GM19372 (cell line): Measurements from ENCODE around the gene EEFSEC.
A peak's percentile ranks its signal among the peaks of the same experiment; 100 is the strongest.

Experiments used
- ATAC-seq: cut with Tn5 transposase; IDR thresholded peaks from one replicate; pipeline ENCODE4 v1.9.1; 2021; ENCODE audit warnings: mild to moderate bottlenecking, low read depth, moderate library complexity; ENCODE audit not compliant: unreplicated experiment

The EEFSEC gene

GRCh38 chr3:128153156-128154041 is at the start of gene EEFSEC:
TSS of gene EEFSEC (plus strand) at chr3:128153481. CDS start at chr3:128153508, 27 bp downstream.
- ATAC-seq = peak; percentile 87

- ATAC-seq = no peak
Measured at GRCh38 chr3:128107834-128108233, 45.4 kb upstream of the EEFSEC start.

- ATAC-seq = no peak
Measured at GRCh38 chr3:128111147-128111546, 42.1 kb upstream of the EEFSEC start.

- no peak for ATAC-seq
Measured at GRCh38 chr3:128112357-128112968, 40.8 kb upstream of the EEFSEC start.

- no peak for ATAC-seq
Measured at GRCh38 chr3:128113817-128114794, 39.2 kb upstream of the EEFSEC start.

- no peak for ATAC-seq
Measured at GRCh38 chr3:128122013-128122412, 31.3 kb upstream of the EEFSEC start.

- ATAC-seq = no peak
Measured at GRCh38 chr3:128123156-128123537, 30.1 kb upstream of the EEFSEC start.

GRCh38 chr3:128123538-128124368 is 29.5 kb upstream of the EEFSEC start, which contains the start of gene RUVBL1:
TSS of gene RUVBL1 (minus strand) at chr3:128123812. CDS start at chr3:128123724, 88 bp downstream.
- peak; percentile 99 for ATAC-seq

- ATAC-seq = no peak
Measured at GRCh38 chr3:128127236-128127635, 26.0 kb upstream of the EEFSEC start.

- ATAC-seq = no peak
Measured at GRCh38 chr3:128128251-128128650, 25.0 kb upstream of the EEFSEC start.

GRCh38 chr3:128131897-128132646 is 21.2 kb upstream of the EEFSEC start:
- no peak for ATAC-seq

GRCh38 chr3:128133273-128133883 is 19.9 kb upstream of the EEFSEC start:
- no peak for ATAC-seq

GRCh38 chr3:128143496-128143895 is 9.8 kb upstream of the EEFSEC start:
- ATAC-seq = no peak

GRCh38 chr3:128144512-128145187 is 8.6 kb upstream of the EEFSEC start:
- no peak for ATAC-seq

- ATAC-seq = no peak
Measured at GRCh38 chr3:128145279-128145678, 8.0 kb upstream of the EEFSEC start.

GRCh38 chr3:128146201-128146600 is 7.1 kb upstream of the EEFSEC start:
- ATAC-seq = no peak

GRCh38 chr3:128149650-128150049 is 3.6 kb upstream of the EEFSEC start:
- ATAC-seq = no peak

GRCh38 chr3:128151758-128152274 is 1.5 kb upstream of the EEFSEC start:
- ATAC-seq = no peak
